HG02678 (cell line): ENCODE measurements around the gene NAV3.
"Not testable (repeated sequence)": the region's sequence is repeated elsewhere in the genome, so short reads cannot be mapped to it uniquely, and the experiment has no call there.

Source experiments
- ATAC-seq: cut with Tn5 transposase; IDR thresholded peaks from one replicate; pipeline ENCODE4 v1.9.1; 2021; ENCODE audit warnings: mild to moderate bottlenecking, moderate library complexity; ENCODE audit not compliant: unreplicated experiment

Gene NAV3

DNA sequence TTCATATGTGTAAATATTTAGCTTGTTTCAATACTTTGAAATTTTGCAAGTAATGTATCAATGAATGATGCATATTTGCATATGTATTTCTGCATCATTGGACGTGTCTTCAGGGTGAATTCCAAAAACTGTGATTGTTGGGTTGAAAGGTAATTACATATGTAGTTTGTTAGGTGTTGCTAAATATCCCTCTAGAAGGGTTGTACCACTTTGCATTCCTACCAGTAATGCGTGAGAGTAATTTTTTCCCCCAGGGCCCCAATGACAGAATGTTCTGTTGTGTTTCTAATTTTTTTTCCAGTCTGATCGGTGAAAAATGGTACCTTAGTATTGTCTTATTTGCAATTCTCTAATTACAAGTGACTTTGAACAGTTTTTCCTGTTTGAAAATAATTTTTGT lies 408.9 kb downstream of the NAV3 start:
- ATAC-seq = no peak

GRCh38 chr12:78240827-78241226 lies 410.1 kb downstream of the NAV3 start:
- no peak for ATAC-seq

DNA sequence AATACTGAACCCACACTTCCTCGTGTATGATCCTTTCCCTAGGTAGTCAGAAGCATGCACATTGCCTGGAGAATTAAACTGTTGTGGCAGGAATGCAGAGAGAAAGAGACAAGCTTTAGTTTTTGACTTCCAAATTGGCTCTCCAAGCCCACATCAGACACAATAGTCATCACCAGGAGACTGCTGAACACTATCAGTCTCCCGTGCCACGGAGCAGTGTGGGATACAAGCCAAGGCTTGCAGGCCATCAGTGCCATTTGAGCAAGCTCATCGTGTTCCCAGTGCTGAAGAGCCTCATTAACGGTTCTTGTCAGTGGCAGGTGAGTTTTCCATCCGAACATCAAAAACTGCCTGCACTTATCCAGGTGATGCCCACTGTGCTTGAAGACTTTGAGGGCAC lies 410.8 kb downstream of the NAV3 start:
- no peak for ATAC-seq

- ATAC-seq = no peak
These were observed 414.3 kb downstream of the NAV3 start for GRCh38 chr12:78244916-78245507.

GRCh38 chr12:78248321-78248720 lies 417.6 kb downstream of the NAV3 start:
- no peak for ATAC-seq

GRCh38 chr12:78249578-78249977 lies 418.9 kb downstream of the NAV3 start:
- ATAC-seq = no peak

- not testable (repeated sequence) for ATAC-seq
These were observed 427.0 kb downstream of the NAV3 start for GRCh38 chr12:78257662-78258061.

DNA sequence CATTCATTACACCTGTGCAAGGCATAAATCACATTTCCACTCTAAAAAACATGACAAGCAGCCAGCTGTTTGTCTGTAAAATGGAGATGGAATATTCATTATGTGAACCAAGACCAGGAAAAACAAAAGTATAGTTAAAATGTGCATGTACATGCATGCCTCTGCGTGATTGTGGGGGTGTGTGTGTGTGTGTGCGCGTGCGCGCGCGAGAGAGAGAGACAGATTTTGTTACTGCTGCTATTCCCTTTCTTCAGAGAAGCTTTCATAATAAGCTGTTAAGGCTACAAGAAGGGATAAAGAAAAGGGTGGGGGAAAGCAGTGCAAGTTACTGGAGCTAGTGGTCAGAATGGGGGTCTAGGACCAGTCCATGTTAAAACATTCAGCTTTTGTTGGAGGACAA lies 430.3 kb downstream of the NAV3 start:
- no peak for ATAC-seq

DNA sequence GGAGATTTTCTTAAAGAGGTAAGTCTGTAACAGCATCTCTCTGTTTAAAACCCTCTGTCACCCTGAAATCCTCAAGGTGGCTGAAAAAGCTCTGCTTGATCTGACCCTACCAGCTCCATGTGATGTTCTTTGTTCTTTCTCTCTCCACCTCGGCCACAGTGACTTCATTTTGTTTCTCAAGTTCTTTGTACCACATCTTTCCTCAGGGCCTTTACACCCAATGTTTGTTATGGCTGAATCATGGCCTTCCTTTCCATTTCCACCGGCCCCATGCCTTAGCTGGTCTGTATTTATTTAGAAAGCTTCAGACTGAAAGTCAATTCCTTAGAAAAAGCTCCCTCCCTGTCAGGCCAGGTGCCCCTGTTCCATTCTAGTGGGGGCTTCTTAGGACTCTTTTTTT lies 431.2 kb downstream of the NAV3 start:
- no peak for ATAC-seq
